Right forelimb (tissue), 1 donor: ENCODE data around the gene ADAMTS17.
"Not testable (repeated sequence)": the region's sequence is repeated elsewhere in the genome, so short reads cannot be mapped to it uniquely, and the experiment has no call there.

Experiments used
- DNase-seq: peaks from one replicate; pipeline ENCODE4 v3.0.0-alpha.2; 2018

The ADAMTS17 gene

GRCh38 chr15:99961011-99961441, 380.7 kb downstream of the ADAMTS17 start:
- peak; percentile 45 for DNase-seq

DNA sequence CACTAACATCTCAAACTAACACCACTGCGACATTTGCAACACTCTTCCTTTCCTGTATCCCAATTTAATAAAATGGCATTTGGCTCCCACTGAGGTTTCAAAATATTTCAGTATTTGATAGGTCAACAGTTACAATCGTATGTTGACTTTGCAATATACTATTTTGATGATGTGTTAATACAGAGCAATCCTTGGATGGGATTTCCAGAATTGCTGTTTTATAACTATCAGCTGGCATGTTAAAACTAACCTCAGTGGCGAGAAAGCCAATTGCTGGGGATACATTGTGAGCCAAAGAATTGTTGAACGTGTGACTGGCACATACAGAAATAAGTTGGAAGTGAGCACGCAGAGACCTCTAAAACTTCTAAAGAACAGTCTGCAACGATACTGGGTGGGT, 382.4 kb downstream of the ADAMTS17 start:
- no peak for DNase-seq

GRCh38 chr15:99958426-99959097, 383.2 kb downstream of the ADAMTS17 start:
- no peak for DNase-seq

GRCh38 chr15:99957642-99958013, 384.1 kb downstream of the ADAMTS17 start:
- no peak for DNase-seq

DNA sequence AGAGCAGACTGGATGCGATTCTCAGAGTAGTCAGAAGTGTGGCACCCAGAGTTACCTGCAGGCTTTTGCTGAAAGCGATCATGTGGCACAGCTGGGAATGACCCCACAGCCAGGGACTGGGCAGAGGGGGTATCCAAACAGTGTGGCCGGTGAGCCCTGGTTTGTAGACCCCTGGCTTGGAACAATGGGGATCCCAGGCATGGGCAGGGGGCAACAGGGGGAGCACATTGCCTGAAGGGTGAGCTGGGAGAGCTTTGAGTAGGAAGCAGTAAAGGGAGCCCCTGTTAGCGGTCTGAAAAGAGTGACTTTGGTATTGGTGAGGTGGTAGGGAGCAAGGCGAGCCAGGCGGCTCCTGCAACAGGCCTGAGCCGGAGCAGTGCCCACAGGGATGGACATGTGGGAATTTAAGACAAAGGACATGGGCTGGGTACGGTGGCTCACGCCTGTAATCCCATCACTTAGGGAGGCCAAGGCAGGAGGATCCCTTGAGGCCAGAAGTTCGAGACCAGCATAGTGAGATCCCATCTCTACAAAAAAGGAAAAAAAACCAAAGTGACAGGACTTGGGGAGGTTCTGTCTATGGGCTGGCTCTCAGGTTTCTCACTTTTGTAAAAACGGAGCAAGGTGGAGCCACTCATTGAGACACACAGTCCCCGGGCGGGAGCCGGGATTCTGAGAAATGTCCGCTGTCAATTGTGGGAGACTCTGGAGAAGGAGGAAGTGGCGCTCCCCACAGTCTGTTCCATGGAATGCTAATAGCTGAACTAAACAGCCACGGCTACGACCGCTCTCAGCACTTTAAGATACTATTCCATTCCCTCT, 384.7 kb downstream of the ADAMTS17 start:
- DNase-seq: no peak

- peak; percentile 42 for DNase-seq
Measured at GRCh38 chr15:99956022-99956775, 385.6 kb downstream of the ADAMTS17 start.

DNA sequence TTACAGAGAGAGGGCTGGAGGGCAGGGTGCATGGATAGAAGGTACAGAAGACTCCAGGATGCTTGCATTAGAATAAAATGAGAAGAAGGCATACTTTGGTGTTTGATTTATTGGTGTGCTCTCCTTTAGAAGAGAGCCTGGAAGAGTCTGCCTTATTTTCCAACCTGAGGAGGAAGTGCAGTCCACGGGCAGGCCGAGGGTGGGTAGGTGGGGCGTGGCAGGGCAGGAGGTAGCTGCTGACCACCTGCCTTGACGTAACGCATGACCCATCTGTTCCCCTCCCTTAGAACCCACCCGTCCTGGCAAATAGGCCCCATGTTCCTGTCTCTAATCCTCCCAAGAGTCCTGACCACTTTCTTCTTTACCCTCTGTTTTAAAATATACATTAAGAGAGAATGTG, 386.2 kb downstream of the ADAMTS17 start:
- no peak for DNase-seq

GRCh38 chr15:99955181-99955525, 386.6 kb downstream of the ADAMTS17 start:
- DNase-seq: peak; percentile 41

DNA sequence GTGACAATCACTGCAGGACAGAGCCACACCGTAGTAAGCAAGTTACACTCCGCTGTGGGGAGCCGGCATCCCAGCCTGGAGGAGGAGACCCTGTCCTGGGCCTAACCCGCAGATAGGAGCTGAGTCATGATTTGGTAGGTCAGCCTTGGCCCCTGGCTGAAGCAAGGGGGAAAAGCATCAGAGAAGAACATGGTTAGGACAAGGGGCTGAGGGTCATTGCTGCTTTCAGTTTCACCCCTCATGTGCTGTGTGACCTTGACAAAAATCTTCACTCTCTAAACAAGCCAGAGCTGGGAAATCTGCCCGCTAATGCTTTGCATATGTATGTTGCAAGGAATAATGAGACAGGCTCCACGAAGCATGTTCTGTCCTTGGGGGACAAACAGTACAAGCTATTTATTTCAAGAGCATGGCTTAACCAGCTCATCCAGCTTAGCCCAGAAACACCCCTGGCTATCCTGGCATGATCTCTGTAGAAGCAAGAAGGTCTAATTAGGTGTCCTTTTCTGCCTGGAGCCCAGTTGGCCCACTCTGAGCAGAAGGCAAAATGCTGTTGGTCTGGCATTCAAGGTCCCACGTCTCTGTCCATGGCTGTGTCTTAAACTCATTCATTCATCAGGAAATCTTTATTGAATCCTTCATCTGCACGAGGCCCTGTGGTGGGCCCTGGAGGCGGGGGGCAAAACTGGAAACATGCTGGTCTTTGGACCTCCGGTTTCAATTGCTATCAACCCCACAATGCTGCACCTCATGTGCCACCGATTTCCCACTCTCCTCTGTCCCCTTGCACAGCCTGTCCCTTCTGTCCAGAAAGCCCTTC, 387.2 kb downstream of the ADAMTS17 start:
- peak; percentile 62 for DNase-seq

DNA sequence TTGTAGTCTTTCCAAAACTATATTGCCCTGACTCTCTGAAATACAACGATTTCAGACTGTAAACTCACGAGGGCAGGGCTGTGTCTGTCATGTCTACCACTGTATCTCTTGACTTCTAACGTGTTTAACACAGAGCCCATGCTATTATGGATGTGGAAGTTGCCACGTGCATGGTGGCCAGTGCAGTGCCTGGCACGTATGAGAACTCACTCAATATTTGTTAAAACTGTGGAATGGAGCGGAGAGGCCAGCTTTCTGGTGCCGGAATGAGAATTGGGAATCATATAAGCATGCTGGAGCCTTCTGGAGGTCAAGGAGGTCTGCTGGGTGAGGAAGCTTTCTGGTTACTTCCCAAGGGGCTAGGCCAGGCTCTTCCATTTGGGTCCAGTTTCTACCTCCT, 387.9 kb downstream of the ADAMTS17 start:
- peak; percentile 38 for DNase-seq

- peak; percentile 48 for DNase-seq
Measured at GRCh38 chr15:99951511-99951910, 390.3 kb downstream of the ADAMTS17 start.

DNA sequence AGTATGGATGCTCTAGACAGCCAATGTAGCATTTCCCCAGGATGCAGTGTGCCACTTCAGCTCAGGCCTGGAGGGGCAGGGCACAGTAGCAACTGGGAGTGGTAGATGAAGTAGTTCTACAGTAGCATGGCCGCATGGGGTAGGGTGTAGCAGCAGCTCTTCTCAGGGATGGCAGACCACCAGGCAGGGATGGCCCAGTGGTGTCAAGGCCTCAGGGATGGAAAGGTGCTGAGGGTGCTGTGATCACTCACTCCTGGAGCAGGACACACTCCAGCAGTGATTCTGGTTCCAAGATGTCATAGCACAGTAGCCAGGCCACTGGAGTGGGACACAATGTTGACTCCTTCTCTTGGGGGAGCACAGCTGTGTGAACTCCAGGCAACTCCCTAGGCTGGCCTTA, 397.6 kb downstream of the ADAMTS17 start:
- DNase-seq: no peak

GRCh38 chr15:99943466-99943865, 398.3 kb downstream of the ADAMTS17 start:
- DNase-seq: no peak

DNA sequence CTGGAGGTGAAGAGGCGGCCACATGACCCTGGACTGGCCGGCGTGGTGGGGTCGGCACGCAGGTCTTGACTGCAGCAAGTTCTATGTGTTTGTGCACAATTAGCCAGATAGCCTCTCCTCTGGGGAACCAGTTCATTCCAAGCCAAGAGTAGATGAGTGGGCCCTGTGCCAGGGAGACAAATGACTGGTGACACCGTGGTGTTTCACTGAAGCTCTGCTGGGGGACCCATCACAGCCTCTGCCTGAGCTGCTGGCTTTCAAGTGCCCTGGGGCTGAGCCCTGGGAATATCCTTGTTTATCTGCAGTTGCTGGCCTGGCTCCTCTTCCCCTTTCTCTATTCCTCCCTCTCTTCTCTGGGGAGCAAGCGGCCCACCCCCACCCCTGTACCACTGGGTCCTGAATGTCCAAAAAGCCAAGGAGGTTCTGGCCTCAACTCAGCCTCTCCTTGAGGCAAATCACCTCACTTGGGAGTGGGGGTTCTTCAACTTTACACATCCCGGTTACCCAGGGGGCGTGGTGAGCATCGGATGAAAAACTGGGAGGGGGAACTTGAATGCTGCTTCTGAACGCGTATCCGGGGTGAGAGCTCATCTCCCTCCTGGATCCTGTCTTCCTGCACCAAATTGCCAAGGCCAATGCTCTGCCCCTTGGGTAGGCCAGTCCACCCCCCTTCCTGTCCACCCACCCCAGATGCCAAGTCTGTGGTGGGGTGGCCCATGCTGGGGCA, 408.9 kb downstream of the ADAMTS17 start:
- no peak for DNase-seq

DNA sequence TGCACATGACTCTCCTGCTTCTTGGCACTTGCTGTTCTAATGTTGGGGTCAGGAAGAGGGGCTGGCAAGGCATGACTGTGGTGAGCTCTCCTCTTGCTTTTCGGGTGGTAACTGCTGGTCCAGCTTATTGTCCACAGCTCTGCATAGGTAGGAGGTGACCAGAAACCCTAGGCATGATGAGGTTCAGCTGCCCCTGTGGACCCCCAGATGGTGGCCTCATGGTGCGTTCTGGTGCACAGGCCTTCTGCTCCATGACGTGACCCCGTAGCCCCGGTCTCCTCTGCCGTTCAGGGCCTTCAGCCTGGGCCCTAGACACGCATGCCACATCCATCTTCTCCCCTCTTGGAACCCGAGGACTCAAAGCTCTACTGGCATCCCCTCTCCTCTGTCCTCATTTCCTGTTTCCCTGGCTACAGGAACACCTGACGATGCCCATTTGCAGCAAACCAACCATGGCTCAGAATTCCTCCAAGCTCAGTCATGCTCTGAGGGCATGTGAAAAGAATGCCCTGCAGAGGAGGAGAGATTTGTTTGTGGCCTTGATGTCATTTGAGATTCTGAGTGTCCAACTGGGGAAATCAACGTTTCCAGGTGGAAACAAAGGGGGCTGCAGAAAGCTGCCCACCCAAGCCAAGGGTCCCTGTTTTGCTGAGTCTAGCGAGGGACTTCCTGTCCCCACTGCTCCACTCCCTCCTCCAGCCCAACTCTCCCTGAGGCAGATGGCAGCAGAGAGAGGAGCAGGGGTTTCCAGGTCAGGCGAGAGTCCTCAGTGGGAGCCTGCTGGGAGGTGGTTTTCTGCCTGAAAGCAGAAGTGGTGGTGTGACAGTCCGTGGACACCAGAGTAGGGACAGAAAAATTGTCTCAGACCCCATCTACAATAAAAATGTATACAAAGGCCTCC, 409.8 kb downstream of the ADAMTS17 start:
- no peak for DNase-seq

GRCh38 chr15:99930696-99931095, 411.1 kb downstream of the ADAMTS17 start:
- DNase-seq: no peak

GRCh38 chr15:99929266-99929665, 412.5 kb downstream of the ADAMTS17 start:
- DNase-seq: no peak

DNA sequence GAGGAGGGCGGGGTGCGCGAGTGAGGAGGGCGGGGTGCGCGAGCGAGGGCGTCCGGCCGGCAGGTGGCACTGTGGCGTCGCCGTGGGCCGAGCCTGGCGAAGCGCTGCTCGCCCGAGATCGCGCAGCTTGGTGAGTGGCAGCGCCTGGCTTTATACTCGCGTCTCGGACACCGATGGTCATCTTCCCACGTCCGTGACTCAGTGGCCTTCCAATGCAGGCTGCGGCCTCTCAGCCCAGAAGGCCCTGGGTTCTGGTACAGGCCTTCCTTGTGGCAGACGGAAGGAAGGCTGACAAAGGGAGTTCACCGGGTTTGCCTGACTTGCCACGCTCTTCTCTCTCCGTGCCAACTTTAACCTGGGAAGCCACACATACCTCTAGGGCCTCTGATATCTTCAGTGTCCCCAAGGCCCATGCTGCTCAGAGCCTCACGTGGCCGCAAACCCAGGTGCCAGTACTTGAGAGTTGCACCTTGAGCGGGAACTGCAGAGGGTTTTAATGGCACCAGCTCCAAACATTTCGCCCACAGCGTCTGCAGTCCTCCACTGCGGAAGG, 413.3 kb downstream of the ADAMTS17 start:
- peak; percentile 90 for DNase-seq

DNA sequence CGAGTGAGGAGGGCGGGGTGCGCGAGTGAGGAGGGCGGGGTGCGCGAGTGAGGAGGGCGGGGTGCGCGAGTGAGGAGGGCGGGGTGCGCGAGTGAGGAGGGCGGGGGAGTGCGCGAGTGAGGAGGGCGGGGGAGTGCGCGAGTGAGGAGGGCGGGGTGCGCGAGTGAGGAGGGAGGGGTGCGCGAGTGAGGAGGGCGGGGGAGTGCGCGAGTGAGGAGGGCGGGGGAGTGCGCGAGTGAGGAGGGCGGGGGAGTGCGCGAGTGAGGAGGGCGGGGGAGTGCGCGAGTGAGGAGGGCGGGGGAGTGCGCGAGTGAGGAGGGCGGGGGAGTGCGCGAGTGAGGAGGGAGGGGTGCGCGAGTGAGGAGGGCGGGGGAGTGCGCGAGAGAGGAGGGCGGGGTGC, 415.2 kb downstream of the ADAMTS17 start:
- DNase-seq: not testable (repeated sequence)

DNA sequence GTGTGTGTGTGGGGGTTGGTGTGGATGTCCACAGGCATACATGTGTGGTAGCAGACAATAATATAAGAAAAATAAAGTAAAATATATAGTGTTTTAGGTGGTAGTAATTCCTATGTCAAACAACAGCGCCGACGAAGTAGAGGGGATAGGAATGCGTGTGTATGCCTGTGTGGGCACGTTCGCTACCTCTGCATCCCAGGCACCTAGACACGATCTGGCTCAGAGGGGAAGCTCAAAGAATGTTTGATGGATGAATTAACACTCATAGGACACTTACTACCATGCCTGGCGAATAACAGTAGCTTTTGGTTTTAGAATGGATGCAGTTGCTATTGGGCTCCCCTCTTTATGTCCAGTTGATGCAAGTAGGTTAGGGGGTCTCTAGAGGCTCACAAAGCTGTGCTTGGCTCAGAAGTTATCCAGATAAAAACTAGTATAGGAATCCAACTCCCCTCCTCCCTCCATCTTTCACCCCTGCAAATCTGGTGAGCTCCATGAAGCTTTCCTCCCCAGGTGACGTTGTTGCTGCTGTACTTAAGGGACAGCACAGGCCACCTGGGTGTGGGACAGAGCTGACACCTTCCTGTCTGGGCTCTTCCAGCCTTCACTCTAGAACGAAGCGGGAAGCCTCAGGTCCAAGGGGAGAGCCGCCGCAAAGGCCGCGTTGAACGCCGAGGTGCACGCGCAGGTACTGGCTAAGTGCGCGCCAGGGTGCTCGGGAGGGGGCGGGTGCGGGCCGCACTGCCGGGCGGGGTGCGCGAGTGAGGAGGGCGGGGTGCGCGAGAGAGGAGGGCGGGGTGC, 415.9 kb downstream of the ADAMTS17 start:
- peak; percentile 65 for DNase-seq
